GM08714 (cell line): ENCODE measurements around the gene AFAP1.

Experiments
- H3K4me3 ChIP-seq: fragments of 200-500 bp; sonication (Bioruptor generic); 2 replicates; pipeline ENCODE4 v1.5.1; 2014; ENCODE audit warnings: mild to moderate bottlenecking, low read length, inconsistent platforms
- ZNF274 ChIP-seq: IDR thresholded peaks from 2 replicates; pipeline ENCODE4 v1.6.1; 2012; ENCODE audit warnings: mild to moderate bottlenecking, low read depth, low read length

AFAP1 gene

GRCh38 chr4:7821245-7822136 is 118.2 kb downstream of the AFAP1 start:
- no peak overlapping the region for H3K4me3 ChIP-seq
- TF ChIP-seq ZNF274, result no peak

GRCh38 chr4:7820031-7820818 is 119.4 kb downstream of the AFAP1 start:
- no peak overlapping the region for H3K4me3 ChIP-seq
- TF ChIP-seq ZNF274, result no peak

GRCh38 chr4:7819446-7819845 is 120.2 kb downstream of the AFAP1 start:
- no peak overlapping the region for H3K4me3 ChIP-seq
- no peak for TF ChIP-seq ZNF274

- H3K4me3 ChIP-seq, result no peak overlapping the region
- TF ChIP-seq ZNF274, result no peak
Observed at GRCh38 chr4:7818399-7818911, 121.2 kb downstream of the AFAP1 start.

GRCh38 chr4:7817877-7818398 is 121.7 kb downstream of the AFAP1 start:
- no peak for TF ChIP-seq ZNF274
- H3K4me3 ChIP-seq, result no peak overlapping the region

GRCh38 chr4:7816771-7817170 is 122.9 kb downstream of the AFAP1 start:
- no peak for TF ChIP-seq ZNF274
- H3K4me3 ChIP-seq, result no peak overlapping the region

GRCh38 chr4:7815981-7816380 is 123.7 kb downstream of the AFAP1 start:
- no peak overlapping the region for H3K4me3 ChIP-seq
- no peak for TF ChIP-seq ZNF274

- no peak overlapping the region for H3K4me3 ChIP-seq
- no peak for TF ChIP-seq ZNF274
Observed at GRCh38 chr4:7815562-7815961, 124.1 kb downstream of the AFAP1 start.

GRCh38 chr4:7814451-7814850 is 125.2 kb downstream of the AFAP1 start:
- no peak for TF ChIP-seq ZNF274
- no peak overlapping the region for H3K4me3 ChIP-seq

GRCh38 chr4:7813674-7814073 is 126.0 kb downstream of the AFAP1 start:
- no peak for TF ChIP-seq ZNF274
- no peak overlapping the region for H3K4me3 ChIP-seq

GRCh38 chr4:7812921-7813320 is 126.7 kb downstream of the AFAP1 start:
- TF ChIP-seq ZNF274, result no peak
- no peak overlapping the region for H3K4me3 ChIP-seq

- no peak overlapping the region for H3K4me3 ChIP-seq
- TF ChIP-seq ZNF274, result no peak
Observed at GRCh38 chr4:7812231-7812857, 127.3 kb downstream of the AFAP1 start.

GRCh38 chr4:7811536-7812191 is 128.0 kb downstream of the AFAP1 start:
- no peak overlapping the region for H3K4me3 ChIP-seq
- no peak for TF ChIP-seq ZNF274
